Measurements from ENCODE around the gene PRSS57.
"Not testable (repeated sequence)": the region's sequence is repeated elsewhere in the genome, so short reads cannot be mapped to it uniquely, and the experiment has no call there.

PRSS57 gene

DNA sequence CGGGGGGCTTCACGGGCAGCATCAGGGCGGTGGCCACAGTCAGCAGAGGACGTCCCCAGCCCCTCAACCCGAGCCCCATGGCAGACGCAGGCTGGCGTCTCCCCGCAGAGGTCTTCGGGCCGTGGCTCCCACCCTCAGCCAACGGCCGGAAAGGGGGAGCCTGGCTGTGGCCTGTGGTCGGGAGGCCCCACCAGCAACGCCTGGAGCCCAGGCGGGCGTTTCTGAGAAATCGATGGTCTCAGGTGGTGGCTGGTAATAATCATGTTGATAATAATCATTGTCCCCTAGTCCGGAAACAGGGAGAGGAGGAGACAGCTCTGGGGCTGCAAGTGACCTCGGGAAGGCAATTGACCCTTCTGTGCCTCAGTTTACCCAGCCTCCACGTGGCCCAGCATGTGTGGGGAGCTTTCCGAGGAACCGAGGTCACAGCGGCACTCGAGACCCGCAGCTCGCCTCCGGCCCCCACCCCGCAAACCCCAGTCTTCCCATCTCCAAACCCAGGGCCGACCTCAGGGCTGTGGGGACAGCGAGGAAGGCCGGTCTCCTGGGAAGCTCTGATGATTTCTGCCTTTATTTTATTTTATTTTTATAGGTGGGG lies at the start of gene PRSS57:
Gene PRSS57, minus strand, starts transcription at position 101 of the 598 bp plus-strand sequence. Its CDS starts 22 bp downstream, at position 79.
- DNase-seq = no peak

DNA sequence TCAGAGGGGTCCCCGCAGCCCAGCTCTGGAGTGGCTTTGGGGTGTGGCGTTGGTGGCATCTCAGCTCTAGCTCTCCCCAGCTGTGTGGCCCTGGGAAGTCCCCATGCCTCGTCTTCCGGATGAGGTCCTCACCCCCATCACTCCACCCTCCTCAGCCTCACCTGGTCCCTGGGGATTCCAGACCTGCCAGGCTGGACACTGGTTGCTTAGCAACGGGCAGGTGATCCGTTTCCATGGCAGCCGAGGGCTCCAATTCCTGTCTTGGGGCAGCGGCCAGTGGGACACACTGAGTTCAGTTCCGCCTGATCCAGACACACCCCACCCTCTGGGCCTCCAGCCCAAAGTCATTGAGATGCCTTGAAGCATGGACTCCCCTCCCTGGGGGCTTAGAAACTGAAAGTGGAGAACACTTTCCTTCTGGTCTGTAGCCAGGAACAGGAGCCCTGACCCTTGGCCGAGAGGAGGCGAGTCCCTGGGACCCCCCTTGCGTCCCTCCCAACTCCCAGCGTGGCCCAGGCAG lies 48.0 kb upstream of the PRSS57 start:
- DNase-seq = no peak

DNA sequence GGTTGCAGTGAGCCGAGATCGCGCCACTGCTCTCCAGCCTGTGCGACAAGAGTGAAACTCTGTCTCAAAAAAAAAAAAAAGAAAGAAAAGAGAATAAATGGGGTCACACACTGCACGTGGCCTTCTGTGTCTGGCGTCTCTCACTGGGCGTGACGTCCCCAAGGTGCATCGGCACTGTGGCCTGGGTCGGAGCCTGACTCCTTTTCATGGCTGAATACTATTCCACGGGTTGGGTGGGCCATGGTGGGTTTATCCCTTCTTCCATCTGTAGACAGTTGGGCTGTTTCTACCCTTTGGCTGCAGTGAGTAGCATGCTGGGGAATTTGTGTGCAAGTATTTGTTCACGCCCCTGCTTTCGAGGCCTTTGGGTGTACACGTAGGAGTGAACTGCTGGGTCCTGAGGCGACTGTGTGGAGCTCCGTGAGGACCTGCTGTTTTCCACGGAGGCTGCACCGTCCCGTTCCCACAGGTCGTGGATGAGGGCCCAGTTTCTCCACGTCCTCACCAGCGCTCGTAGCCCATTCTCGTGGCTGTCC lies 47.4 kb upstream of the PRSS57 start:
- DNase-seq = no peak

GRCh38 chr19:741506-742131 lies 46.4 kb upstream of the PRSS57 start:
- peak; percentile 68 for DNase-seq

GRCh38 chr19:740816-741505 lies 45.7 kb upstream of the PRSS57 start:
- not testable (repeated sequence) for DNase-seq

DNA sequence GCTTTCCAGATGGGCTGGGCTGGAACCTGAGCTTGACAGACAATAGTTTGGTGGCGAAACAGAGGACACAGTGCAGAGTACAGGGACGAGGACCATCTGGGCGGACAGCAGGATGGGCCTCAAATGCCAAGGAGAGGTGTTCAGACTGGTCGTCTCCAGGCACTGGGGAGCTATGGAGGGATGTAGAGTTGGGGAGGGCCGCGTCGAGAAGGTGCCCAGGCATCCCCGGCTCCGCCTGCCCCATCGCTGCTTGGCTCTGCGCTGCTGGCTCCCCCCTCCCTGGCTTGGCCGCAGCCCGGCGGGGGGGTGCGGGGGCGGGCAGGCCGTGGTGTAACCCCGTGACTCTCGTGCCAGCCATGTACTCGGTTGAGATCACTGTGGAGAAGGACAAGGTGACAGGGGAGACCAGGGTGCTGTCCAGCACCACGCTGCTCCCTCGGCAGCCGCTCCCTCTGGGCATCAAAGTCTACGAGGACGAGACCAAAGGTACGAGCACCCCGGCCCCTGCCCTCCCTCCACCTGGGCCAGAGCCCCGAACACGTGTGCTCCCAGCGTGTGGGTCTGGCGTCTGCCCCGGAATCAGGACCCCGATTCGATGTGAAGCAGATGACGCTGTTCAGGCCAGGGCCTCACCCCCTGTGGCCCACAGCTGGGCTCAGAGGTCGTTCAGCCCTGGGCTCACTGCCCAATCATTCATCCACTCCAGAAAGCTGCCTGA lies 44.9 kb upstream of the PRSS57 start:
- no peak for DNase-seq

DNA sequence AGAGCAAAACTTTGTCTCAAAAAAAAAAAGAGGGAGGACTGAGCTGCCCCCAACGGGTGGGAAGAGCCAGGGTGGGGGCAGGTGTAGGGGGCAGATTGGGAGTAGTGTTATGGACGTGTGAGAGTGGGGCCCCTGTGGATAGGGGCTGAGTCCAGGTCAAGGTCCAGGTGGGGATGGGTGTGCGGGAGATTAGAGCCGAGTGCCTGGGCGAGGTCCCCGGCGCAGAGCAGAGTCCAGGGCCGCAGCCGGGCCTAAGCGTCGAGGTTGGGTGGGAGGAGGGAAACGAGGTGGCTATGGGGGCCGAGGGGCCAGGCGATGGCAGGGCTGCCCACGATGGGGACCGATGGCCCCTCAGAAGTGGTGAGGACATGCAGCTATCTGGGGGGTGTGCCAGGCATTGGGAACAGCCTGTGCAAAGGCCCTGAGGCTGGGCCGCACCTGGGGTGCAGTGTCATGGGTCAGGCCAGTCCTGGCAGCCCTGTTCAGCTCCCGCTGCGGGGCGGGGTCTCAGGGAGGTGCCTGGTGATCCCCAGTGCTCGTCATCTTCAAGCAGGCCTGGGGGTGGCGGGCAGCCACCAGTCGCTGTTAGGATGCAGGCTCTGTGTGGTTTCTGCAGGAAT lies 43.4 kb upstream of the PRSS57 start:
- DNase-seq = no peak

GRCh38 chr19:737591-738093 lies 42.4 kb upstream of the PRSS57 start:
- DNase-seq = peak; percentile 68

GRCh38 chr19:736125-736524 lies 40.9 kb upstream of the PRSS57 start:
- no peak for DNase-seq

DNA sequence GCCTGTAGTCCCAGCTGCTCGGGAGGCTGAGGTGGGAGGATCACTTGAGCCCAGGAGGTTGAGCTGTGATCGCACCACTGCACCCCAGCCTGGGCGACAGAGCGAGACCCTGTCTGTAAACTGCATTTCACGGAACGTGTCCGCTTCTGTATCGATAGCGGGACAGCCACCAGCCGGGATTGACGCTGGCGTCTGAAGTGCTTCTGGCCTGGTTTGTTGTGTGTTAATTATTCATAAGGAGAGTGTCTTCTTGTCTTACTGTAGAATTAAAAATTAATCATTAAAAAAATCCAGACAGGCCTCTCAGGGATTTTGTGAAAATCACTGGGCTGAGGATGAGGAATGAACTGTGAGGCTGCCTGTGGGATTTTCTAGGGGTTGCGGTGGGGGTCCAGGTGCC lies 39.5 kb upstream of the PRSS57 start:
- DNase-seq = no peak

- DNase-seq = no peak
Observed at GRCh38 chr19:732148-733069, 37.2 kb upstream of the PRSS57 start.

- no peak for DNase-seq
Observed at GRCh38 chr19:731000-731399, 35.7 kb upstream of the PRSS57 start.

GRCh38 chr19:729965-730668 lies 34.9 kb upstream of the PRSS57 start:
- no peak for DNase-seq

- not testable (repeated sequence) for DNase-seq
Observed at GRCh38 chr19:729564-729963, 34.3 kb upstream of the PRSS57 start.

DNA sequence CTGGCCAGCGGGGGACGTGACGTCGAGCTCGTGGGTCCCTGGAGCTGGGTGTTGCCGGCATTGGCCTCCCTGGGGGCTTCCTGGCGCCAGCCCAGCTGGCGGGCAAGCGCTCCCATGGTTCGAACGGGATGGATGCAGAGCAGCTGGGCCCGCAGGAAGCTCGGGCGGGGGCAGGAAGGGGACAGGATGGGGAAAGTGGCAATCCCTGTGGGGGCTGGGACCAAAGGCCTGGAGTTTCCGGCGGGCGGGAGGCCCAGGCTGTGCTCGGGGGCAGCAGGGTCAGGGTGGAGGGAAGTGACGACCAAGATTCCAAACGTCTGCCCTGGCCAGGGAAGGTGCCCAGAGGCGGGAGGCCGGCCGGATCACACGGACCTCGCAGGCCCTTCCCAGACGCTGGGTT lies 32.8 kb upstream of the PRSS57 start:
- peak; percentile 70 for DNase-seq

GRCh38 chr19:726993-727956 lies 32.0 kb upstream of the PRSS57 start:
- no peak for DNase-seq

DNA sequence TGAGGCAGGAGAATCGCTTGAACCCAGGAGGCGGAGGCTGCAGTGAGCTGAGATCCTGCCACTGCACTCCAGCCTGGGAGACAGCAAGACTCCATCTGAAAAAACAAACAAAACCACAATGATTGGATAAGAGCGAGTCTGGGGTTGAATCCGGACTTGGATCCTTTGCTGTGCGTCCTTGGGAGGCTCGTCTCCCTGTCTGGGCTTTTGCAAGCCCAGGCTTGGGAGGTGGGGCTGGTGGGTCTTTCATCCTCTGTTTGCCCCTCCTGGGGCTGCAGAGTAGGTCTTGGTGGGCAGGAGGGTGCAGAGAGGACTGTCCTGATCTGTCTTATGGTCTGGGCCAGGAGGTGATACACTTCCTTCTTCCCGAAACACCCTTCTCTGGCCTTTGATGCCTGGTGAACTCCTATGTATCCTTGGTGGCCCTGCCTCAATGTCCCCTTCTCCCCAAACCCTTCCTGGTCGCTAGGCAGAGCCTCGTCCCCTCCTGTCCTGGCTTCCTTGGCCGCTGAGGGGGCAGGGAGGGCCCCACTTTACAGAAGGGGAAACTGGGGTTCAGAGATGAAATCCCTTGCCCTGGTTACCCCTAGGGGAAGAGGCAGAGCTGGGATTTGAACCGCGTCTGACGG lies 30.3 kb upstream of the PRSS57 start:
- DNase-seq = no peak

- DNase-seq = no peak
Observed at GRCh38 chr19:723714-724113, 28.5 kb upstream of the PRSS57 start.

DNA sequence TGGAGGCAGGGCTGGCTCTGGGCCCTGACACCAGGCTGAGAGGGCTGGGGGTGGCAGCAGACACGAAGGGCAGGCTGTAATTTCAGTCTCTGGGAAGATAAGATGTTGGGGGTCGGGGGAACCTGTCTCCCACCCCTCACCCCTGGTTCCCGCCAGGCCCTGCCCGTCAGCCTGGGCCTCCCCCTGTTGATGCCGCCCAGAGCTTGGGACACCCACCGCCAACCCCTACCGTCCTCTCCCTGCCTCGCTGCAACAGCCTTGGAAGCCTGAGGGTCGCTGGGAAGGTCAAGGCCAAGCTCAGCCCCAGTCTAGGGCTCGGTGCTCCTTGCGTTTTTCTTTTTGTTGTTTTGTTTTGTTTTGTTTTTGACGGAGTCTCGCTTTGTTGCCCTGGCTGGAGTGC lies 28.0 kb upstream of the PRSS57 start:
- no peak for DNase-seq
